Activated T-cell treated with anti-CD3 and anti-CD28 coated beads, Interleukin-2, amount 50 U/mL, for 24 hours (primary cell): ENCODE measurements around the gene POLD2.

Source experiments
- DNase-seq: peaks from one replicate; pipeline ENCODE4 v3.0.0-alpha.2; 2020
- H3K27ac Mint-ChIP-seq: 2 replicates; pipeline ENCODE4 v1.8.0; 2020; ENCODE audit warnings: mild to moderate bottlenecking, mixed read lengths
- H3K27me3 Mint-ChIP-seq: 2 replicates; pipeline ENCODE4 v1.8.0; 2020; ENCODE audit warnings: mixed read lengths
- H3K36me3 Mint-ChIP-seq: 2 replicates; pipeline ENCODE4 v1.8.0; 2020; ENCODE audit warnings: low read depth, mixed read lengths
- H3K4me1 Mint-ChIP-seq: 2 replicates; pipeline ENCODE4 v1.8.0; 2020; ENCODE audit warnings: low read depth, mixed read lengths
- H3K4me3 Mint-ChIP-seq: 2 replicates; pipeline ENCODE4 v1.8.0; 2020; ENCODE audit warnings: mild to moderate bottlenecking, moderate library complexity, mixed read lengths
- H3K9me3 Mint-ChIP-seq: 2 replicates; pipeline ENCODE4 v1.8.0; 2020; ENCODE audit warnings: mixed read lengths

POLD2 gene

GRCh38 chr7:44107116-44107960, 16.0 kb downstream of the POLD2 start:
- no peak overlapping the region for H3K4me3 Mint-ChIP-seq
- peaks cover 12% of the 10 kb centered on the region for H3K4me1 Mint-ChIP-seq
- peaks cover 12% of the 10 kb centered on the region for H3K27me3 Mint-ChIP-seq
- H3K36me3 Mint-ChIP-seq, result peaks cover 40% of the 10 kb centered on the region
- H3K9me3 Mint-ChIP-seq, result no peaks in the 10 kb centered on the region
- no peak for DNase-seq
- no peak overlapping the region for H3K27ac Mint-ChIP-seq

- Mint-ChIP-seq H3K36me3 (peaks cover 31% of the 10 kb centered on the region), H3K4me3 (peak overlapping the region; percentile 82), H3K27me3 (peaks cover 12% of the 10 kb centered on the region), H3K27ac (no peak overlapping the region), H3K9me3 (no peaks in the 10 kb centered on the region), H3K4me1 (peaks cover 12% of the 10 kb centered on the region)
- no peak for DNase-seq
Observed at GRCh38 chr7:44106311-44107065, 16.9 kb downstream of the POLD2 start.

- peaks cover 25% of the 10 kb centered on the region for H3K36me3 Mint-ChIP-seq
- H3K4me1 Mint-ChIP-seq, result peaks cover 12% of the 10 kb centered on the region
- no peaks in the 10 kb centered on the region for H3K9me3 Mint-ChIP-seq
- peak overlapping the region; percentile 39 for H3K27ac Mint-ChIP-seq
- H3K27me3 Mint-ChIP-seq, result peaks cover 12% of the 10 kb centered on the region
- no peak for DNase-seq
- peak overlapping the region; percentile 82 for H3K4me3 Mint-ChIP-seq
Observed at GRCh38 chr7:44105832-44106231, 17.5 kb downstream of the POLD2 start.

- Mint-ChIP-seq H3K36me3 (peaks cover 21% of the 10 kb centered on the region), H3K27me3 (peaks cover 12% of the 10 kb centered on the region), H3K9me3 (no peaks in the 10 kb centered on the region), H3K27ac (peak overlapping the region; percentile 83), H3K4me3 (peak overlapping the region; percentile 82), H3K4me1 (peaks cover 12% of the 10 kb centered on the region)
- peak; percentile 58 for DNase-seq
Observed at GRCh38 chr7:44104860-44105771, 18.2 kb downstream of the POLD2 start.

GRCh38 chr7:44103923-44104859, 19.2 kb downstream of the POLD2 start, which contains the start of gene AEBP1:
Gene AEBP1, plus strand, starts transcription at chr7:44104345. Its CDS starts 321 bp downstream, at chr7:44104666.
- DNase-seq, result peak; percentile 62
- Mint-ChIP-seq H3K9me3 (no peaks in the 10 kb centered on the region), H3K36me3 (peaks cover 15% of the 10 kb centered on the region), H3K4me3 (peak within 1 kb of the TSS; percentile 82), H3K4me1 (peaks cover 12% of the 10 kb centered on the region), H3K27ac (peak within 1 kb of the TSS; percentile 83), H3K27me3 (peaks cover 12% of the 10 kb centered on the region)

GRCh38 chr7:44103566-44103922, 19.8 kb downstream of the POLD2 start:
- H3K27ac Mint-ChIP-seq, result peak overlapping the region; percentile 38

GRCh38 chr7:44102846-44103565, 20.3 kb downstream of the POLD2 start:
- Mint-ChIP-seq H3K27ac (peak overlapping the region; percentile 38), H3K27me3 (peaks cover 12% of the 10 kb centered on the region), H3K4me1 (peaks cover 14% of the 10 kb centered on the region), H3K4me3 (peak overlapping the region; percentile 57), H3K36me3 (peaks cover 8% of the 10 kb centered on the region), H3K9me3 (no peaks in the 10 kb centered on the region)
- no peak for DNase-seq

More at GRCh38 chr7:44103566-44103922, 19.8 kb downstream of the POLD2 start:
- H3K4me1 Mint-ChIP-seq, result peaks cover 12% of the 10 kb centered on the region
- H3K27me3 Mint-ChIP-seq, result peaks cover 12% of the 10 kb centered on the region
- peak overlapping the region; percentile 57 for H3K4me3 Mint-ChIP-seq
- H3K9me3 Mint-ChIP-seq, result no peaks in the 10 kb centered on the region
- peaks cover 12% of the 10 kb centered on the region for H3K36me3 Mint-ChIP-seq
- no peak for DNase-seq

- Mint-ChIP-seq H3K36me3 (peaks cover 4% of the 10 kb centered on the region), H3K27ac (no peak overlapping the region), H3K27me3 (peaks cover 12% of the 10 kb centered on the region), H3K4me3 (no peak overlapping the region), H3K9me3 (no peaks in the 10 kb centered on the region), H3K4me1 (peaks cover 22% of the 10 kb centered on the region)
- DNase-seq, result no peak
Observed at GRCh38 chr7:44101966-44102845, 21.1 kb downstream of the POLD2 start.

GRCh38 chr7:44101303-44101965, 21.9 kb downstream of the POLD2 start:
- peaks cover 12% of the 10 kb centered on the region for H3K27me3 Mint-ChIP-seq
- no peak overlapping the region for H3K27ac Mint-ChIP-seq
- no peak for DNase-seq
- H3K4me3 Mint-ChIP-seq, result no peak overlapping the region
- H3K4me1 Mint-ChIP-seq, result peaks cover 29% of the 10 kb centered on the region
- no peaks in the 10 kb centered on the region for H3K9me3 Mint-ChIP-seq
- H3K36me3 Mint-ChIP-seq, result peaks cover 4% of the 10 kb centered on the region

- H3K27ac Mint-ChIP-seq, result no peak overlapping the region
- H3K9me3 Mint-ChIP-seq, result no peaks in the 10 kb centered on the region
- DNase-seq, result no peak
- H3K4me1 Mint-ChIP-seq, result peaks cover 26% of the 10 kb centered on the region
- H3K4me3 Mint-ChIP-seq, result no peak overlapping the region
- peaks cover 2% of the 10 kb centered on the region for H3K36me3 Mint-ChIP-seq
- peaks cover 9% of the 10 kb centered on the region for H3K27me3 Mint-ChIP-seq
Observed at GRCh38 chr7:44100458-44101302, 22.7 kb downstream of the POLD2 start.

GRCh38 chr7:44099669-44100068, 23.7 kb downstream of the POLD2 start:
- Mint-ChIP-seq H3K27ac (peak overlapping the region; percentile 18), H3K27me3 (peaks cover 7% of the 10 kb centered on the region), H3K4me1 (peaks cover 16% of the 10 kb centered on the region), H3K4me3 (no peak overlapping the region), H3K9me3 (no peaks in the 10 kb centered on the region), H3K36me3 (no peaks in the 10 kb centered on the region)
- DNase-seq, result no peak
